ENCODE results near the gene TTC23.

DNA sequence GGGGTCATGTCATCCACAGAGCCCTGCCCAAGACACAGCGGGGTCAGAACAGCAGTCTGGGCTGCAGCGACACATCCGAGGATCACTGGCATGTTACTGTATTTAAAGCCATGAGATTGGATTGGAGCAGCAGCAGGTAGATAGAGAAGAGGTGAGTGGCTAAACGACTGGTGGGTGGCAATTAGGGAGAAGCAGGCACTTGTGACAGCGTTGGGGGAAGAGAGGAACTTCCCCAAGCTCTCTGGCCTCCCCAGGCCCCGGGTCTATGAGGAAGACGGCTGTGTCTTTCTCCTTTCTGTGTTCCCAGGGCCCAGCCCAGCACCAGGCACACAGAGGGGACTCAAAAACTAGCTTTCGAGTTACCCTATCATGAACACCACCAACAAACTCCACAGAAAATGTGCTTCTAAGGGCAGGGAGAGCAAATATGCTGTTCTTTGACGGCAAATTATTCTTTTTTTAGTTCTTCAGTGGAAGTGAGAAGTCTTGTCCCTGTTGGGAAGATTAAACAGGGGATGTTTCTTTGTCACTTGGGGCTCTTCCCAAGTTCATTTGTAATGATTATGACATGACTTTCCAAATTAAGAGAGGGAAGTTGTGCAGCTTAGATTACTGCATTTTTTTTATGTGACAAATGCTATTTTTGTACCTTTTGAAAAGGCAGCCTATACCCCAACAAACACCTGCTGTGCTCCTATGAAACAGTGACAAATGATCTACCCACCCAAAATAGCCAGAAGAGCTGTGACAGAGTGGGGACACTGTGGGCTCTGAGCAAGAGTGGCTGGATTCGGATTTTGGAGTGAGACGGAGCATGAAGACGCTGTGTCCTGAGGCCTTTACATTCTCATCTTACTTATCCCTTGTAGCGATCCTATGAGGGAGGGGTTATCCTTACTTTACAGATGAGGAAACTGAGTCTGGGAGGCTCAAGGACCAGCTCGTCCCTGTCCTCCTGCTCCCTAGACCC is 151.7 kb downstream of the TTC23 start:
- no peak for TF ChIP-seq POLR2AphosphoS5 (IDR thresholded peaks at IDR 0.05; ENCODE audit: low read depth, low read length)
- TF ChIP-seq REST (IDR thresholded peaks at IDR 0.05; ENCODE audit: insufficient read depth in 1 of 2, low read depth in 2 of 2, low read length in 2 of 2) = no peak
- no peak for TF ChIP-seq TAF1 (IDR thresholded peaks at IDR 0.05; ENCODE audit: borderline replicate concordance, insufficient read depth, low read length)
- TF ChIP-seq SIN3A (IDR thresholded peaks at IDR 0.05; ENCODE audit: borderline replicate concordance, insufficient read depth, low read length) = no peak
- TF ChIP-seq FOXP2 (optimal IDR thresholded peaks at IDR 0.05; ENCODE audit: borderline replicate concordance, extremely low read depth, extremely low read length, insufficient read depth) = no peak

All from PFSK-1 (cell line).